SK-N-SH treated with all-trans-retinoic acid at 6 μM for 48 hours (cell line): ENCODE data around the gene ARHGEF7.
A peak's percentile ranks its signal among the peaks of the same experiment; 100 is the strongest.

Experiments used
- ATAC-seq: fragments of 200-7000 bp; cut with Tn5 transposase; 3 replicates; pipeline ENCODE4 v1.9.1; 2020; ENCODE audit warnings: mild to moderate bottlenecking, moderate library complexity
- ARNTL ChIP-seq: fragments of 450-650 bp; formaldehyde crosslinking; IDR thresholded peaks from 2 replicates; pipeline ENCODE4 v1.5.0; 2020; ENCODE audit warnings: low read depth, mild to moderate bottlenecking, moderate library complexity, borderline replicate concordance
- BACH2 ChIP-seq: fragments of 250-450 bp; sonication (Bioruptor Pico); IDR thresholded peaks from 2 replicates; pipeline ENCODE4 v1.9.0; 2021; ENCODE audit warnings: mild to moderate bottlenecking, borderline replicate concordance
- CSDC2 ChIP-seq: fragments of 250-450 bp; sonication (Bioruptor Pico); IDR thresholded peaks from 2 replicates; pipeline ENCODE4 v1.5.0; 2020; ENCODE audit warnings: mild to moderate bottlenecking, moderate library complexity
- CSRNP3 ChIP-seq: fragments of 250-450 bp; sonication (Bioruptor Pico); IDR thresholded peaks from 2 replicates; pipeline ENCODE4 v1.5.1; 2021; ENCODE audit warnings: mild to moderate bottlenecking, moderate library complexity
- GLIS3 ChIP-seq: fragments of 250-450 bp; sonication (Bioruptor Pico); IDR thresholded peaks from 2 replicates; pipeline ENCODE4 v1.5.0; 2020; ENCODE audit warnings: mild to moderate bottlenecking, moderate library complexity
- ISL1 ChIP-seq: fragments of 250-450 bp; sonication (Bioruptor Pico); IDR thresholded peaks from 2 replicates; pipeline ENCODE4 v2.1.2; 2022; ENCODE audit warnings: mild to moderate bottlenecking, moderate library complexity
- OSR1 ChIP-seq: fragments of 250-450 bp; sonication (Bioruptor Pico); IDR thresholded peaks from 2 replicates; pipeline ENCODE4 v1.8.0; 2022; ENCODE audit warnings: moderate library complexity, mild to moderate bottlenecking, inconsistent platforms
- PATZ1 ChIP-seq: fragments of 250-450 bp; sonication (Bioruptor Pico); IDR thresholded peaks from 2 replicates; pipeline ENCODE4 v1.8.0; 2020; ENCODE audit warnings: mild to moderate bottlenecking, moderate library complexity, borderline replicate concordance
- RARB ChIP-seq: fragments of 250-450 bp; sonication (Bioruptor Pico); IDR thresholded peaks from 2 replicates; pipeline ENCODE4 v1.8.0; 2021; ENCODE audit warnings: mild to moderate bottlenecking, moderate library complexity
- SNAI2 ChIP-seq: fragments of 250-450 bp; sonication (Bioruptor Pico); IDR thresholded peaks from 2 replicates; pipeline ENCODE4 v1.5.0; 2020; ENCODE audit warnings: mild to moderate bottlenecking, moderate library complexity
- TCF4 ChIP-seq: fragments of 250-450 bp; sonication (Bioruptor Pico); IDR thresholded peaks from 2 replicates; pipeline ENCODE4 v1.8.0; 2021; ENCODE audit warnings: mild to moderate bottlenecking, moderate library complexity, borderline replicate concordance
- ZC3H10 ChIP-seq: fragments of 250-450 bp; sonication (Bioruptor Pico); IDR thresholded peaks from 2 replicates; pipeline ENCODE4 v1.5.1; 2021; ENCODE audit warnings: mild to moderate bottlenecking, moderate library complexity
- ZFP3 ChIP-seq: fragments of 250-450 bp; sonication (Bioruptor Pico); IDR thresholded peaks from 2 replicates; pipeline ENCODE4 v1.5.0; 2020; ENCODE audit warnings: mild to moderate bottlenecking, moderate library complexity
- ZFP30 ChIP-seq: fragments of 450-650 bp; formaldehyde crosslinking; IDR thresholded peaks from 2 replicates; pipeline ENCODE4 v1.5.0; 2022; ENCODE audit warnings: mild to moderate bottlenecking, moderate library complexity
- ZNF70 ChIP-seq: fragments of 450-650 bp; formaldehyde crosslinking; IDR thresholded peaks from 2 replicates; pipeline ENCODE4 v1.5.0; 2020; ENCODE audit warnings: mild to moderate bottlenecking, moderate library complexity
- TF ChIP-seq, protein P1 (sequence below): fragments of 250-450 bp; sonication (Bioruptor Pico); IDR thresholded peaks from 2 replicates; pipeline ENCODE4 v1.5.1; 2020; ENCODE audit warnings: low read depth, mild to moderate bottlenecking, moderate library complexity
- TF ChIP-seq, protein P2 (sequence below): fragments of 250-450 bp; sonication (Bioruptor Pico); IDR thresholded peaks from 2 replicates; pipeline ENCODE4 v1.8.0; 2021; ENCODE audit warnings: low read depth, mild to moderate bottlenecking, moderate library complexity, borderline replicate concordance

The ARHGEF7 gene

DNA sequence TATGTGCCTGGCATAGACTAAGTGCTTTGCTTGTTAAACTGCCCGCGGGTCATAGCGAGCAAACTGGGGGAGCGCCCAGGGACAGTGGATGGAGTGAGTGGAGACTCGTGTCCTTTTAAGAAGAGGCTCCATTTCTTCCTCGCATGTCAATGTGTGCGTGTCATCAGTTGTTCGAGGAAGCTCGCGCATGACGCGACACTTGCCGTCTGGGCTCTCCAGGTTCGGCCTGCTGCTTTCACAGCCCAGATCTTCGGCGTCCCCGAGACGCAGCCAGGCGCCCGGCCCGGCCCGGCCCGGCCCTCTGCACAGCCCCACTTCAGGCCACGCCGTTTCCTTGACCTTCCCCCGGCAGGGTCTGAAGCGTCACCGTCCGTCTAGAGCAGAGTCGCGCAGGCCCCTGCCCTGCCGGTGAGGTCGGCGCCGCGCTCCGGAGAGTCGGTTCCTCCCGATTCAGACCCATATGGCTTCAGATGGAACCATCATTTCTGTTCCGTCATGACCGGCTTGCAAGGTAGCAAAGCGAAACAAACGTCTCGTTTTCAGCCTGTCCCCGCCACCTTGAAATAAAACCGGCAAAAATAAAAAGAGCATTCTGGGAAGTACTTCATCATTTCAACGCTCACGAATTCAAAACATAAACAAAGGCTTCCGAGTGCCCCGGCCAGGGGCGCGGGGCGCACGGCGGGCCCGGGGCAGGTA, 599 bp upstream of the ARHGEF7 start:
- ATAC-seq, result peak; percentile 34
- TF ChIP-seq ZFP30 (CRISPR knock-in tag) (no peak), PATZ1 (CRISPR knock-in tag) (no peak), CSDC2 (CRISPR knock-in tag) (no peak)
- TF ChIP-seq, protein P1, sequence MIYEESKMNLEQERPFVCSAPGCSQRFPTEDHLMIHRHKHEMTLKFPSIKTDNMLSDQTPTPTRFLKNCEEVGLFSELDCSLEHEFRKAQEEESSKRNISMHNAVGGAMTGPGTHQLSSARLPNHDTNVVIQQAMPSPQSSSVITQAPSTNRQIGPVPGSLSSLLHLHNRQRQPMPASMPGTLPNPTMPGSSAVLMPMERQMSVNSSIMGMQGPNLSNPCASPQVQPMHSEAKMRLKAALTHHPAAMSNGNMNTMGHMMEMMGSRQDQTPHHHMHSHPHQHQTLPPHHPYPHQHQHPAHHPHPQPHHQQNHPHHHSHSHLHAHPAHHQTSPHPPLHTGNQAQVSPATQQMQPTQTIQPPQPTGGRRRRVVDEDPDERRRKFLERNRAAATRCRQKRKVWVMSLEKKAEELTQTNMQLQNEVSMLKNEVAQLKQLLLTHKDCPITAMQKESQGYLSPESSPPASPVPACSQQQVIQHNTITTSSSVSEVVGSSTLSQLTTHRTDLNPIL, result no peak

GRCh38 chr13:111115965-111116521, 933 bp downstream of the ARHGEF7 start:
- peak; percentile 67 for ATAC-seq

GRCh38 chr13:111116856-111117255, 1.7 kb downstream of the ARHGEF7 start:
- ATAC-seq, result no peak
- TF ChIP-seq ZC3H10 (CRISPR knock-in tag), result no peak
- no peak for TF ChIP-seq ZFP3 (CRISPR knock-in tag)
- TF ChIP-seq CSDC2 (CRISPR knock-in tag), result no peak
- no peak for TF ChIP-seq ZNF70
- no peak for TF ChIP-seq BACH2 (CRISPR knock-in tag)
- no peak for TF ChIP-seq PATZ1 (CRISPR knock-in tag)
- no peak for TF ChIP-seq GLIS3 (CRISPR knock-in tag)

More at GRCh38 chr13:111115965-111116521, 933 bp downstream of the ARHGEF7 start:
- TF ChIP-seq RARB (CRISPR knock-in tag), result no peak
- TF ChIP-seq, all 23 proteins: peak for 0

- TF ChIP-seq CSRNP3, result no peak
- TF ChIP-seq ARNTL (CRISPR knock-in tag), result no peak
- no peak for TF ChIP-seq BACH2 (CRISPR knock-in tag)
- no peak for TF ChIP-seq ZFP3 (CRISPR knock-in tag)
- TF ChIP-seq, protein P2, sequence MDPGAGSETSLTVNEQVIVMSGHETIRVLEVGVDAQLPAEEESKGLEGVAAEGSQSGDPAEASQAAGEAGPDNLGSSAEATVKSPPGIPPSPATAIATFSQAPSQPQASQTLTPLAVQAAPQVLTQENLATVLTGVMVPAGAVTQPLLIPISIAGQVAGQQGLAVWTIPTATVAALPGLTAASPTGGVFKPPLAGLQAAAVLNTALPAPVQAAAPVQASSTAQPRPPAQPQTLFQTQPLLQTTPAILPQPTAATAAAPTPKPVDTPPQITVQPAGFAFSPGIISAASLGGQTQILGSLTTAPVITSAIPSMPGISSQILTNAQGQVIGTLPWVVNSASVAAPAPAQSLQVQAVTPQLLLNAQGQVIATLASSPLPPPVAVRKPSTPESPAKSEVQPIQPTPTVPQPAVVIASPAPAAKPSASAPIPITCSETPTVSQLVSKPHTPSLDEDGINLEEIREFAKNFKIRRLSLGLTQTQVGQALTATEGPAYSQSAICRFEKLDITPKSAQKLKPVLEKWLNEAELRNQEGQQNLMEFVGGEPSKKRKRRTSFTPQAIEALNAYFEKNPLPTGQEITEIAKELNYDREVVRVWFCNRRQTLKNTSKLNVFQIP (CRISPR knock-in tag), result no peak
- TF ChIP-seq PATZ1 (CRISPR knock-in tag), result no peak
- TF ChIP-seq OSR1 (CRISPR knock-in tag), result no peak
- TF ChIP-seq ZC3H10 (CRISPR knock-in tag), result no peak
- TF ChIP-seq TCF4 (CRISPR knock-in tag), result no peak
- no peak for TF ChIP-seq SNAI2 (CRISPR knock-in tag)
- no peak for TF ChIP-seq RARB (CRISPR knock-in tag)
- TF ChIP-seq, protein P1, result no peak
- no peak for TF ChIP-seq ISL1
- ATAC-seq, result no peak
Measured at GRCh38 chr13:111117289-111117688, 2.2 kb downstream of the ARHGEF7 start.
